HCT116 (cell line): ENCODE measurements around the gene SRF.

Source experiments
- CEBPB ChIP-seq: IDR thresholded peaks from 2 replicates; pipeline ENCODE4 v1.6.1; 2012; ENCODE audit warnings: low read depth
- POLR2A ChIP-seq: IDR thresholded peaks from 2 replicates; pipeline ENCODE4 v1.7.0; 2011; ENCODE audit warnings: borderline replicate concordance; ENCODE audit not compliant: insufficient read depth, insufficient read length; ENCODE audit errors: extremely low read depth
- POLR2AphosphoS5 ChIP-seq: IDR thresholded peaks from 2 replicates; pipeline ENCODE4 v1.6.1; 2011; ENCODE audit warnings: mild to moderate bottlenecking, low read depth, low read length, moderate library complexity
- SIN3A ChIP-seq: IDR thresholded peaks from 2 replicates; pipeline ENCODE4 v1.6.1; 2012; ENCODE audit warnings: low read depth

GRCh38 chr6:43226192-43226851, 55.3 kb downstream of the SRF start:
- TF ChIP-seq POLR2A: no peak
- no peak for TF ChIP-seq SIN3A
- no peak; the same call in 1 of the 2 replicates for TF ChIP-seq POLR2AphosphoS5
- TF ChIP-seq CEBPB: no peak
